ENCODE measurements around the gene TMEM19. TPM values are rescaled to one million over a fixed set of nuclear protein-coding genes. Genes with fewer than 3 reads are reported as not detected.
A peak's percentile ranks its signal among the peaks of the same experiment; 100 is the strongest.
"Not testable (repeated sequence)": the region's sequence is repeated elsewhere in the genome, so short reads cannot be mapped to it uniquely, and the experiment has no call there.

TMEM19 gene
- total RNA-seq, 4 donors from 2014 or later = 20.4 to 47.6 (median 38.6) TPM

- TF ChIP-seq POLR2A (IDR thresholded peaks at IDR 0.05) (no peak), CTCF (IDR thresholded peaks at IDR 0.05) (no peak)
- DNase-seq (ENCODE audit: low spot score in 2 of 2) = no peak
- no peak overlapping the region for H3K4me3 ChIP-seq (ENCODE audit: low read depth, poor library complexity, severe bottlenecking)
- intact Hi-C loops (cut with DNase I; ENCODE audit: low total_unique reads) = no loop called here
- 68% methylated on average over 5 of the region's 5 CpGs for WGBS, 2 donors
These were observed 1.8 kb upstream of the TMEM19 start for GRCh38 chr12:71684081-71684480.

GRCh38 chr12:71685312-71685906, 473 bp upstream of the TMEM19 start:
- 9 to 21% methylated on average over 19 of the region's 19 CpGs for WGBS, 2 donors
- intact Hi-C loops (cut with DNase I; ENCODE audit: low total_unique reads) = no loop called here
- peak overlapping the region; percentile 40 for H3K4me3 ChIP-seq (ENCODE audit: low read depth, poor library complexity, severe bottlenecking)
- no peak for TF ChIP-seq CTCF (IDR thresholded peaks at IDR 0.05)
- TF ChIP-seq POLR2A (IDR thresholded peaks at IDR 0.05) = no peak
- DNase-seq (ENCODE audit: low spot score in 2 of 2) = peak in 1 of 2 donors; percentile 85

GRCh38 chr12:71686658-71687025, 760 bp downstream of the TMEM19 start:
- 4 to 5% methylated on average over 3 of the region's 3 CpGs for WGBS, 2 donors
- TF ChIP-seq CTCF (IDR thresholded peaks at IDR 0.05) (no peak), POLR2A (IDR thresholded peaks at IDR 0.05) (no peak)
- intact Hi-C loops (cut with DNase I; ENCODE audit: low total_unique reads) = no loop called here

GRCh38 chr12:71687172-71687571, 1.3 kb downstream of the TMEM19 start:
- DNase-seq (ENCODE audit: low spot score in 2 of 2); H3K4me3 ChIP-seq (ENCODE audit: low read depth, poor library complexity, severe bottlenecking); intact Hi-C loops (cut with DNase I; ENCODE audit: low total_unique reads): not testable (repeated sequence)
- WGBS, 2 donors = 74 to 75% methylated on average over 11 of the region's 11 CpGs

More at GRCh38 chr12:71686658-71687025, 760 bp downstream of the TMEM19 start:
- H3K4me3 ChIP-seq (ENCODE audit: low read depth, poor library complexity, severe bottlenecking) = peak overlapping the region; percentile 40
- no peak for DNase-seq (ENCODE audit: low spot score in 2 of 2)

GRCh38 chr12:71688961-71689570, 3.2 kb downstream of the TMEM19 start:
- TF ChIP-seq POLR2A (IDR thresholded peaks at IDR 0.05) (no peak), CTCF (IDR thresholded peaks at IDR 0.05) (no peak)
- H3K4me3 ChIP-seq (ENCODE audit: low read depth, poor library complexity, severe bottlenecking) = no peak overlapping the region
- intact Hi-C loops (cut with DNase I; ENCODE audit: low total_unique reads) = no loop called here
- WGBS, 2 donors = 54 to 58% methylated on average over 5 of the region's 5 CpGs
- DNase-seq (ENCODE audit: low spot score in 2 of 2) = no peak

GRCh38 chr12:71691504-71692129, 5.7 kb downstream of the TMEM19 start:
- TF ChIP-seq CTCF (IDR thresholded peaks at IDR 0.05) (no peak), POLR2A (IDR thresholded peaks at IDR 0.05) (no peak)
- DNase-seq (ENCODE audit: low spot score in 2 of 2) = no peak
- intact Hi-C loops (cut with DNase I; ENCODE audit: low total_unique reads) = no loop called here
- WGBS, 2 donors = 76 to 89% methylated on average over 4 of the region's 4 CpGs
- H3K4me3 ChIP-seq (ENCODE audit: low read depth, poor library complexity, severe bottlenecking) = no peak overlapping the region

Measured in lower leg skin (tissue), 4 donors.